Smooth muscle cell of the pulmonary artery (primary cell): ENCODE measurements around the gene YAE1. TPM values are rescaled to one million over a fixed set of nuclear protein-coding genes. Genes with fewer than 3 reads are reported as not detected.

Source experiments
- total RNA-seq: library from RNA; depleted of rRNA; stranded (reverse); fragments of >200 nt; gene quantifications from 2 replicates; pipeline ENCODE4 v1.2.3, GENCODE V29; 2014

YAE1 gene, protein sequence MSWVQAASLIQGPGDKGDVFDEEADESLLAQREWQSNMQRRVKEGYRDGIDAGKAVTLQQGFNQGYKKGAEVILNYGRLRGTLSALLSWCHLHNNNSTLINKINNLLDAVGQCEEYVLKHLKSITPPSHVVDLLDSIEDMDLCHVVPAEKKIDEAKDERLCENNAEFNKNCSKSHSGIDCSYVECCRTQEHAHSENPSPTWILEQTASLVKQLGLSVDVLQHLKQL
- 18.2 and 21.5 TPM in 2 replicates for total RNA-seq

DNA sequence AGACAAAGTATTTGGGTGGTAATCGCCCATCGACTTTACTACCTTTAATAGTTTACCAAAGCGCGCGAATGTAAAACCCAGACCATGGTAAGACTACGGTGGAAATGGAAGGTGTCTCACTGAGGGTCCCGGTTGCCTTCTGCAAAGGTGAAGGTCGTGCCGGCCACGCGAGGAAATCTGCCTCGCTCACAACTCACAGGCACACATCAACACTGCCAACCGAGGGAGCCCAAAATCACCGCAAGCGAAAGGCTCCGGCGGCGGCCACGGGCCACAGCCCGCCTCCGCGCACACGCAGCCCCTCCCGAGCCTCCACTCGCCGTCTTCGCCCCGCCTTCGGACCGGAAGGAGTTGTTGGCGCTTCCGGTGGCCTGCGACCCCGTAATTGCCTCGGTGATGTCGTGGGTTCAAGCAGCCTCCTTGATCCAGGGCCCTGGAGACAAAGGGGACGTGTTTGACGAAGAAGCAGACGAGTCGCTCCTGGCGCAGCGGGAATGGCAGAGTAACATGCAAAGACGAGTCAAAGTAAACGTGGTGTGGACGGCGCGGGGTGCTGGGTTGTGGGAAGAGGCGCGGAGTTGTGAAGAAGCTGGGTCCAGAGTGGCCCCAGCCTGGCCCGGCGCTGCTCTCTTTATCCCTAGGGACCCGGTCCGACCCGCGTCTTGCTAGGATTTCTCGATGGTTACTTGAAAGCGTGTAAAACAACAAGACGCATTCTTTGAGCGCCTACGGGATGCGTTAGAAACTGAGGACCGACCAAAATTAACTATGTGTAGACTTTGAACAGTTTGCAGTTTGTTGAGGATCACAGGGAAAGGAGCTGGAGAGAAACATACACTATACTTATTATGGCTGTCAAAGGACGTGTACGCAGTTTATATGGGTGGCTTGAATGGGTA is at the start of gene YAE1:
TSS of gene YAE1 (plus strand) at position 382 of the 899 bp plus-strand sequence. CDS start at position 397, 15 bp downstream.

Other genes with a start within 250 kb of the YAE1 start
- gene RALA, start 57.2 kb downstream of the YAE1 start, total RNA-seq, result 29.8 and 52.5 TPM in 2 replicates